ENCODE results near the gene ANKRD63. TPM values are rescaled to one million over a fixed set of nuclear protein-coding genes. Genes with fewer than 3 reads are reported as not detected.

Gene ANKRD63
- total RNA-seq, 1 donor from 2014 or later, result not detected

GRCh38 chr15:40285554-40286011 lies 2.7 kb upstream of the ANKRD63 start:
- no peak for TF ChIP-seq EZH2 (IDR thresholded peaks at IDR 0.05)
- Histone ChIP-seq H3F3A (ENCODE audit: low read depth) (peaks cover 22% of the 10 kb centered on the region), H3K4me1 (peaks cover 28% of the 10 kb centered on the region), H3K27me3 (peaks cover 100% of the 10 kb centered on the region), H3K79me2 (ENCODE audit: low read depth) (no peaks in the 10 kb centered on the region), H2AFZ (replicated peaks) (no peak overlapping the region), H3K4me3 (no peak overlapping the region), H3K27ac (no peak overlapping the region), H3K4me2 (no peak overlapping the region), H3K36me3 (no peaks in the 10 kb centered on the region), H3K9ac (no peak overlapping the region), H4K20me1 (ENCODE audit: low read depth) (peaks cover 19% of the 10 kb centered on the region), H3K9me3 (ENCODE audit: low read depth) (no peaks in the 10 kb centered on the region)
- Mint-ChIP-seq H3K4me3 (peak overlapping the region; percentile 43), H3K27ac (no peak overlapping the region), H3K9me3 (no peaks in the 10 kb centered on the region), H3K4me1 (peaks cover 47% of the 10 kb centered on the region), H3K27me3 (ENCODE audit: insufficient read depth, low read depth) (peaks cover 45% of the 10 kb centered on the region), H3K36me3 (no peaks in the 10 kb centered on the region)
- DNase-seq (ENCODE audit: low spot score), result no peak

GRCh38 chr15:40285151-40285550 lies 2.3 kb upstream of the ANKRD63 start:
- Histone ChIP-seq H3K4me2 (no peak overlapping the region), H3K27me3 (peaks cover 100% of the 10 kb centered on the region), H3K9me3 (ENCODE audit: low read depth) (no peaks in the 10 kb centered on the region), H2AFZ (replicated peaks) (no peak overlapping the region), H4K20me1 (ENCODE audit: low read depth) (peaks cover 23% of the 10 kb centered on the region), H3K4me3 (no peak overlapping the region), H3K4me1 (peaks cover 28% of the 10 kb centered on the region), H3F3A (ENCODE audit: low read depth) (peaks cover 22% of the 10 kb centered on the region), H3K79me2 (ENCODE audit: low read depth) (no peaks in the 10 kb centered on the region), H3K36me3 (no peaks in the 10 kb centered on the region), H3K27ac (no peak overlapping the region), H3K9ac (no peak overlapping the region)
- Mint-ChIP-seq H3K9me3 (no peaks in the 10 kb centered on the region), H3K4me1 (peaks cover 47% of the 10 kb centered on the region), H3K27ac (no peak overlapping the region), H3K36me3 (no peaks in the 10 kb centered on the region), H3K27me3 (ENCODE audit: insufficient read depth, low read depth) (peaks cover 45% of the 10 kb centered on the region), H3K4me3 (peak overlapping the region; percentile 7)
- TF ChIP-seq, protein P1, sequence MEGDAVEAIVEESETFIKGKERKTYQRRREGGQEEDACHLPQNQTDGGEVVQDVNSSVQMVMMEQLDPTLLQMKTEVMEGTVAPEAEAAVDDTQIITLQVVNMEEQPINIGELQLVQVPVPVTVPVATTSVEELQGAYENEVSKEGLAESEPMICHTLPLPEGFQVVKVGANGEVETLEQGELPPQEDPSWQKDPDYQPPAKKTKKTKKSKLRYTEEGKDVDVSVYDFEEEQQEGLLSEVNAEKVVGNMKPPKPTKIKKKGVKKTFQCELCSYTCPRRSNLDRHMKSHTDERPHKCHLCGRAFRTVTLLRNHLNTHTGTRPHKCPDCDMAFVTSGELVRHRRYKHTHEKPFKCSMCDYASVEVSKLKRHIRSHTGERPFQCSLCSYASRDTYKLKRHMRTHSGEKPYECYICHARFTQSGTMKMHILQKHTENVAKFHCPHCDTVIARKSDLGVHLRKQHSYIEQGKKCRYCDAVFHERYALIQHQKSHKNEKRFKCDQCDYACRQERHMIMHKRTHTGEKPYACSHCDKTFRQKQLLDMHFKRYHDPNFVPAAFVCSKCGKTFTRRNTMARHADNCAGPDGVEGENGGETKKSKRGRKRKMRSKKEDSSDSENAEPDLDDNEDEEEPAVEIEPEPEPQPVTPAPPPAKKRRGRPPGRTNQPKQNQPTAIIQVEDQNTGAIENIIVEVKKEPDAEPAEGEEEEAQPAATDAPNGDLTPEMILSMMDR (IDR thresholded peaks at IDR 0.05), result no peak
- TF ChIP-seq EZH2 (IDR thresholded peaks at IDR 0.05) (no peak), EZH2phosphoT487 (IDR thresholded peaks at IDR 0.05) (no peak)
- DNase-seq (ENCODE audit: low spot score), result no peak

DNA sequence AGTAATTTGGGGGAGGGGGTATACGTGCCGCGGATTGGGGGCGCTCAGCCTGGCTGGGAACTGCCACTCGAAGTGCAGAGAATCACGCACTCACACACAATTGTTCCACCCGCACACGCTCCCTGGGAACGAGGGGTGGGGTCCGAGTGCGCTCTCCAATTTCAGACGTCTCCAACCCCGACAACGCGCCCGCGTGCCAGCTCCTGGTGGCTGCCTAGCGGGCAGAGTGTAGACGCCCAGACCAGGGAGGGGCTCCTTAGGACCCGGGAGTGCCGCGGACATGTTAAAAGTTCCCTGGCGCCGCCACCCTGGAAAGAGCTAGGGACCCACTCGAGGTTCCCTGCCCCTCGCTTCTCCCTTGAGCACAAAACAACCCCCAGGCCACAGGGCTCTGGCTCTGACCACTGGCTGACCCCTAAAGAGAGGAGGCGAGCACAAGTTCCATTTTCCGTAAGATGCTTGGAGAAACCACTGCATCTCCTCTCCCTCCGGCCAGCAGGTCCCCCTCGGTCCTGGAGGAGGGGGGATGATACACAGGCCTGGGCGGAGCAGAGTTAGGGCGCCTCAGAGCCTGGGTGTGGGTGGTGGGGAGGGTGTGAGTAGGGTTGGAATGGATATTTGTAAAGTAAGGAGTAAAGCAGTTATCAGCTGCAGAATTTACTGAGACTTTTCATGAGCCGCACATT lies 894 bp upstream of the ANKRD63 start:
- peaks cover 28% of the 10 kb centered on the region for H4K20me1 ChIP-seq (ENCODE audit: low read depth)
- peak; percentile 53 for DNase-seq (ENCODE audit: low spot score)
- H3K9me3 ChIP-seq (ENCODE audit: low read depth), result no peaks in the 10 kb centered on the region

More for the DNA sequence above, 894 bp upstream of the ANKRD63 start:
- H3F3A ChIP-seq (ENCODE audit: low read depth), result peaks cover 25% of the 10 kb centered on the region
- Mint-ChIP-seq H3K36me3 (no peaks in the 10 kb centered on the region), H3K4me1 (peaks cover 51% of the 10 kb centered on the region), H3K4me3 (peak overlapping the region; percentile 66), H3K9me3 (no peaks in the 10 kb centered on the region), H3K27me3 (ENCODE audit: insufficient read depth, low read depth) (peaks cover 41% of the 10 kb centered on the region), H3K27ac (no peak overlapping the region)
- H3K79me2 ChIP-seq (ENCODE audit: low read depth), result no peaks in the 10 kb centered on the region
- H3K27me3 ChIP-seq, result peaks cover 100% of the 10 kb centered on the region
- H3K9ac ChIP-seq, result no peak overlapping the region
- no peaks in the 10 kb centered on the region for H3K36me3 ChIP-seq
- no peak overlapping the region for H3K4me3 ChIP-seq
- TF ChIP-seq EZH2 (IDR thresholded peaks at IDR 0.05) (peak; percentile 57), EZH2phosphoT487 (IDR thresholded peaks at IDR 0.05) (peak; percentile 66)
- TF ChIP-seq, protein P1 (IDR thresholded peaks at IDR 0.05), result no peak
- peaks cover 34% of the 10 kb centered on the region for H3K4me1 ChIP-seq
- no peak overlapping the region for H3K27ac ChIP-seq
- H2AFZ ChIP-seq (replicated peaks), result no peak overlapping the region
- peak overlapping the region; percentile 81 for H3K4me2 ChIP-seq
